MCF 10A (cell line): ENCODE results near the gene EXD3. TPM values are rescaled to one million over a fixed set of nuclear protein-coding genes. Genes with fewer than 3 reads are reported as not detected.

Experiments used
- BruUV-seq: library from RNA; stranded (reverse); fragments of 400-500 nt; replicated peaks from 2 replicates; lab custom pipeline; 2021; lab: Mats Ljungman, UMichigan
- CTCF ChIA-PET: fragments of 300-600 bp; sonication (Branson Sonifier 250); formaldehyde crosslinking; extraction: SDS; loops from one replicate; lab custom pipeline; 2021; ENCODE audit warnings: antibody characterized with exemption, inconsistent platforms; lab: Yijun Ruan, JAX
- POLR2A ChIA-PET: fragments of 300-600, 350-650 bp; sonication (Branson Sonifier 250); formaldehyde crosslinking; extraction: SDS; loops from one replicate; lab custom pipeline; 2020; ENCODE audit warnings: antibody characterized with exemption, inconsistent platforms; lab: Yijun Ruan, JAX
- DNase-seq: peaks from one replicate; pipeline ENCODE4 v3.0.0-alpha.2; 2018; ENCODE audit not compliant: unreplicated experiment
- H3K27ac Mint-ChIP-seq: one replicate; pipeline ENCODE4 v1.8.0; 2022; ENCODE audit warnings: mild to moderate bottlenecking, low read depth, mixed read lengths; ENCODE audit not compliant: unreplicated experiment
- H3K27me3 Mint-ChIP-seq: one replicate; pipeline ENCODE4 v1.8.0; 2022; ENCODE audit warnings: mixed read lengths; ENCODE audit not compliant: insufficient read depth, unreplicated experiment
- H3K36me3 Mint-ChIP-seq: one replicate; pipeline ENCODE4 v1.8.0; 2022; ENCODE audit warnings: mild to moderate bottlenecking, moderate library complexity, mixed read lengths; ENCODE audit not compliant: insufficient read depth, unreplicated experiment
- H3K4me1 Mint-ChIP-seq: one replicate; pipeline ENCODE4 v1.8.0; 2022; ENCODE audit warnings: mixed read lengths; ENCODE audit not compliant: insufficient read depth, unreplicated experiment
- H3K4me3 Mint-ChIP-seq: one replicate; pipeline ENCODE4 v1.8.0; 2022; ENCODE audit warnings: mild to moderate bottlenecking, moderate library complexity, mixed read lengths; ENCODE audit not compliant: unreplicated experiment
- H3K9me3 Mint-ChIP-seq: one replicate; pipeline ENCODE4 v1.8.0; 2022; ENCODE audit warnings: mixed read lengths; ENCODE audit not compliant: unreplicated experiment
- CTCF ChIP-seq: fragments of 200-600 bp; IDR thresholded peaks from one replicate; pipeline ENCODE4 v1.8.0; 2022; ENCODE audit warnings: antibody characterized with exemption, mild to moderate bottlenecking; ENCODE audit not compliant: unreplicated experiment
- intact Hi-C: fragments of 100-400 bp; cut with micrococcal nuclease; formaldehyde crosslinking; loops from 2 replicates; pipeline ENCODE4 v1.14.1; 2022
- total RNA-seq: library from RNA; stranded (reverse); gene quantifications from 2 replicates; pipeline ENCODE4 v1.2.3, GENCODE V29; 2022

The EXD3 gene
- total RNA-seq, 1 experiment from 2014 or later = 17.1 TPM

DNA sequence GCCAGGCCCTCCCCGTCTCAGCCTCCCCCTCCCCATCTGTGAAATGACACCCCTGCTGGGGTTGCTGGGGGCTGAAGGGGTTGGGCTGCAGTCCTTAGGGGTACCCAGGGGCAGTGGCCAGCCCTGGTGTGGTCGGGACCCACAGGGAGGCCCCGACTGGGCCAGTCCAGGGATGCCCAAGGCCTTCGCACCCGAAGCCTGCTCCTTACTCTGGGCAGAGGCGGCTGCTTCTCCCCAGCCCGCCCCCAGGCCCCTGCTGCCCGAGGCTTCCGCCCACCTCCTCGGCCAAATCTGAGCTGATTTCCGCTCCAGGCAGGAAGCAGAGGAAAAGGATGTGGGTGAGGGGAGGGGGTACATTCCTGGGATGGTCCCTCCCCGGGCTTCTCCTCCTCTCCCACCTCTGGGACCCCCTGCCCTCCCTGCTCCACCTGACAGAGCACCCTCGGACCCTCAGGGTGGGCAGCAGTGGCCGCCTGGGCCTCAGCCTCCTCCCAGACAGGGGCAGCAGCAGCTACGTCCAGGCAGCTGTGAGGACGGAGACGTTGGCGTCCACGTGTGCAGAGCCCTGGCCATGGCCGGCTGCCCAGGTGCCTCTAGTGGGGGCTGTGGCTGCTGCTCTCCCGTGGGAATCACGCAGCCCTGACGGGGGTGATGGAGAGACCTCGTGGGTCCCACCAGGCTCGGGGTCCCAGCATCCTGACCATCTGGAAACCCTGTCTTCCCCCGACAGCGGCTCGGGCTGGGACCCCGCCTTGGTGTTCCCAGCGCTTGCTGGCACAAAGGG, 116.7 kb downstream of the EXD3 start:
- Mint-ChIP-seq H3K4me1 (no peaks in the 10 kb centered on the region), H3K27ac (no peak overlapping the region), H3K9me3 (no peaks in the 10 kb centered on the region), H3K36me3 (peaks cover 7% of the 10 kb centered on the region), H3K27me3 (no peaks in the 10 kb centered on the region), H3K4me3 (no peak overlapping the region)
- no peak for TF ChIP-seq CTCF
- no TSS peak for BruUV-seq
- DNase-seq = no peak
- CTCF ChIA-PET = no interaction called here
- POLR2A ChIA-PET = no interaction called here
- intact Hi-C loops = no loop called here

DNA sequence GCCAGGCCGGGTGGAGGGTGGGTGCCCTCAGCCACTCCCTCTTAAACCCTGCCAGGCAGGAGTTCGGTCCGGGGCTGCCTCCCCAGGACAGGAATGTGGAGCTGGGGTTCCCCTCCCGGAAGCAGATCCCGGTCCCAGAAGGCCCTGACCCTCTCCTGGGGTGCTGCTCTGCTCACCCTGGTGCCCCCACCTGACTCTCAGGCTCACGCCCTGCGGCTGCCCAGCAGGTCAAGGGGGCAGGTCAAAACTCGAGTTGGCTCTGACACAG, 117.2 kb downstream of the EXD3 start:
- ChIA-PET POLR2A (no interaction called here), CTCF (no interaction called here)
- no peak overlapping the region for H3K27ac Mint-ChIP-seq
- BruUV-seq = no TSS peak
- no peak for TF ChIP-seq CTCF
- H3K9me3 Mint-ChIP-seq = no peaks in the 10 kb centered on the region
- no peak for DNase-seq
- H3K4me1 Mint-ChIP-seq = no peaks in the 10 kb centered on the region
- peaks cover 7% of the 10 kb centered on the region for H3K36me3 Mint-ChIP-seq
- no peaks in the 10 kb centered on the region for H3K27me3 Mint-ChIP-seq
- H3K4me3 Mint-ChIP-seq = no peak overlapping the region
- intact Hi-C loops = no loop called here

GRCh38 chr9:137305060-137305797, 117.7 kb downstream of the EXD3 start:
- no peak overlapping the region for H3K4me3 Mint-ChIP-seq
- ChIA-PET POLR2A (interaction anchor here (2.0 kb wide), 1 partner anchor 117 kb away, joined by 5 read pairs; the partner anchor contains the start of gene EXD3), CTCF (interaction anchor here (1.2 kb wide), 1 partner anchor 9 kb away, joined by 3 read pairs; no protein-coding TSS in a partner anchor)
- BruUV-seq = no TSS peak
- no peaks in the 10 kb centered on the region for H3K27me3 Mint-ChIP-seq
- DNase-seq = no peak
- TF ChIP-seq CTCF = no peak
- H3K4me1 Mint-ChIP-seq = no peaks in the 10 kb centered on the region
- H3K27ac Mint-ChIP-seq = no peak overlapping the region
- H3K9me3 Mint-ChIP-seq = no peaks in the 10 kb centered on the region
- peaks cover 7% of the 10 kb centered on the region for H3K36me3 Mint-ChIP-seq
- intact Hi-C loops = no loop called here

DNA sequence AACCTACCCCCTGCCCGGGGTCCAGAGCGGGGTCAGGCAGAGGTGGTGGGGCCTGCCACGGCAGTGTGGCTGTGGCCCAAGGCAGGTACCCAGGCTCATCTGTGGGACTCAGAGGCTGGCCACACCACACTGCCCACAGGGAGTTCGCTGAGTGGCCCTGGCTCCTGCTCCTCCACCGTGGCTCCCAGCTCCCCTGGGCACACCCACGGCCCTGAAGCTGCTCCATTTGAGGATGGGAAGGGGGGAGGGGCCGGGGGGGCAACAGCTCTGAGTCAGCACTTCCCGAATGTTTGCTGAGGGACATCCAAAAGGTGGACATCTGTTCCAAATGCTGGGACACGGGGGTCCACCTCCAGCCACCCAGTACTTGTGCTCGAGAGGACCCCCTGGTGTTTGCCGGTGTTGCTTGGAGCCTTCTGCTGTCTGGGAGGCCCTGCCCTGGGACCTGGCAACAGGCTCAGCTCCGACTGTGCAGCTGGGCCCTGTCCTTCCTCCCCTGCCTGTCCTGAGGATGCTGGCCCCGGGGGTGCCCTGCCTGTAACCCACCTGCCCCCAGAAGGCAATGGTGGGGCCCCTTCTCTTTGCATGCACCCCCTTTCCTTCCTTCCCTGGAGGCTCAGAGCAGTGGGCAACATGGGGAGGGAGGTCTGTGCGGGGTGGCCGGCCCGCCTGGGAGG, 118.4 kb downstream of the EXD3 start:
- H3K4me3 Mint-ChIP-seq = no peak overlapping the region
- H3K36me3 Mint-ChIP-seq = peaks cover 7% of the 10 kb centered on the region
- no peaks in the 10 kb centered on the region for H3K4me1 Mint-ChIP-seq
- BruUV-seq = no TSS peak
- intact Hi-C loops = loop anchor here (5.0 kb wide), 1 partner anchor 118 kb away; the partner anchor contains the start of genes EXD3 and NOXA1
- POLR2A ChIA-PET = interaction anchor here (2.0 kb wide), 1 partner anchor 118 kb away, joined by 5 read pairs; the partner anchor contains the start of gene EXD3
- TF ChIP-seq CTCF = no peak
- CTCF ChIA-PET = interaction anchor here (0.6 to 1.2 kb wide), 3 partner anchors 8 to 193 kb away, joined by 3 to 4 read pairs (median 3); no protein-coding TSS in a partner anchor
- no peaks in the 10 kb centered on the region for H3K27me3 Mint-ChIP-seq
- H3K27ac Mint-ChIP-seq = no peak overlapping the region
- H3K9me3 Mint-ChIP-seq = no peaks in the 10 kb centered on the region
- DNase-seq = no peak
